BE2C (cell line): ENCODE results near the gene PROB1.
"Not testable (repeated sequence)": the region's sequence is repeated elsewhere in the genome, so short reads cannot be mapped to it uniquely, and the experiment has no call there.

ENCODE experiments used
- DNase-seq: peaks from one replicate; pipeline ENCODE4 v3.0.0-alpha.2; 2020
- H3K27me3 ChIP-seq: fragments of 250-450 bp; sonication (Bioruptor Pico); 2 replicates; pipeline ENCODE4 v1.5.1; 2020; ENCODE audit warnings: mild to moderate bottlenecking
- H3K36me3 ChIP-seq: fragments of 250-450 bp; sonication (Bioruptor Pico); 2 replicates; pipeline ENCODE4 v1.5.1; 2020; ENCODE audit warnings: mild to moderate bottlenecking
- H3K4me1 ChIP-seq: fragments of 250-450 bp; sonication (Bioruptor Pico); 2 replicates; pipeline ENCODE4 v1.5.1; 2020
- H3K4me3 ChIP-seq: 2 replicates; pipeline ENCODE4 v1.5.1; 2011; ENCODE audit warnings: low read depth, low read length
- H3K9me3 ChIP-seq: fragments of 250-450 bp; sonication (Bioruptor Pico); 2 replicates; pipeline ENCODE4 v1.5.1; 2020
- TF ChIP-seq, protein P1 (sequence below): IDR thresholded peaks from 2 replicates; pipeline ENCODE4 v1.5.1; 2012; ENCODE audit warnings: mild to moderate bottlenecking, low read depth, low read length

Gene PROB1

DNA sequence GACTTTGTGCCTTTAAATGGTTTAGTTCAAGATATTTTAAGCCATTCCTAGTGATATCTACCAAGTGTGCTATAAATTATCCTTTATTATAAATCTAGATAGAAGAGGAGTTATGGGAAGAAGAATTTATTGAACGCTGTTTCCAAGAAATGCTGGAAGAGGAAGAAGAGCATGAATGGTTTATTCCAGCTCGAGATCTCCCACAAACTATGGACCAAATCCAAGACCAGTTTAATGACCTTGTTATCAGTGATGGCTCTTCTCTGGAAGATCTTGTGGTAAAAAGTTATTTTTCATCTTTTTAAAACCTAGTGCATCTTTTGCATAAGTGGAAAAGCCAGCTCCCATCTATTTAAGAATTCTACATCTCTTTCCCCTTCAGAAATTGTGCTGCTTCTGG, 30.4 kb downstream of the PROB1 start:
- no peaks in the 10 kb centered on the region for H3K27me3 ChIP-seq
- TF ChIP-seq, protein P1, sequence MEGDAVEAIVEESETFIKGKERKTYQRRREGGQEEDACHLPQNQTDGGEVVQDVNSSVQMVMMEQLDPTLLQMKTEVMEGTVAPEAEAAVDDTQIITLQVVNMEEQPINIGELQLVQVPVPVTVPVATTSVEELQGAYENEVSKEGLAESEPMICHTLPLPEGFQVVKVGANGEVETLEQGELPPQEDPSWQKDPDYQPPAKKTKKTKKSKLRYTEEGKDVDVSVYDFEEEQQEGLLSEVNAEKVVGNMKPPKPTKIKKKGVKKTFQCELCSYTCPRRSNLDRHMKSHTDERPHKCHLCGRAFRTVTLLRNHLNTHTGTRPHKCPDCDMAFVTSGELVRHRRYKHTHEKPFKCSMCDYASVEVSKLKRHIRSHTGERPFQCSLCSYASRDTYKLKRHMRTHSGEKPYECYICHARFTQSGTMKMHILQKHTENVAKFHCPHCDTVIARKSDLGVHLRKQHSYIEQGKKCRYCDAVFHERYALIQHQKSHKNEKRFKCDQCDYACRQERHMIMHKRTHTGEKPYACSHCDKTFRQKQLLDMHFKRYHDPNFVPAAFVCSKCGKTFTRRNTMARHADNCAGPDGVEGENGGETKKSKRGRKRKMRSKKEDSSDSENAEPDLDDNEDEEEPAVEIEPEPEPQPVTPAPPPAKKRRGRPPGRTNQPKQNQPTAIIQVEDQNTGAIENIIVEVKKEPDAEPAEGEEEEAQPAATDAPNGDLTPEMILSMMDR = no peak
- H3K4me1 ChIP-seq = no peaks in the 10 kb centered on the region
- no peak overlapping the region for H3K4me3 ChIP-seq
- no peak for DNase-seq
- no peaks in the 10 kb centered on the region for H3K9me3 ChIP-seq
- peaks cover 50% of the 10 kb centered on the region for H3K36me3 ChIP-seq

DNA sequence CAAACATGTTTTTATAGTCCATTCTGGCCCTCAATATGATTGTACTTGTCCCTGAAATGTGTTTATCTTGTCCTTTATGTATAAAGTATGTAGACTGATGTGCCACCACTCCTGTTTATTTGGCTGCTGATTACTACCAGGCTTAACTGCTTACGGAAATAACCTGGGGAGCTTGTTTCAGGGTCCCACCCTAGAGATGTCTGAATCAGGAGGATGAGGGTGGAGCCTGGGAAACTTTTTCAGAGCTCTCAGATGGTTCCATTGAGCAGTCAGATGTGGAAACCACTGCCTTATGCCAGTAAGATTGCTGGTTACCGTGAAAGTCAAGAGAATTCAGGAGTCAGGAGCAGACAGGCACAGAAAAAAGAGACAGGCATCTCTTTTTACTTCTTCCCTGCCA, 31.0 kb downstream of the PROB1 start:
- H3K4me3 ChIP-seq = no peak overlapping the region

DNA sequence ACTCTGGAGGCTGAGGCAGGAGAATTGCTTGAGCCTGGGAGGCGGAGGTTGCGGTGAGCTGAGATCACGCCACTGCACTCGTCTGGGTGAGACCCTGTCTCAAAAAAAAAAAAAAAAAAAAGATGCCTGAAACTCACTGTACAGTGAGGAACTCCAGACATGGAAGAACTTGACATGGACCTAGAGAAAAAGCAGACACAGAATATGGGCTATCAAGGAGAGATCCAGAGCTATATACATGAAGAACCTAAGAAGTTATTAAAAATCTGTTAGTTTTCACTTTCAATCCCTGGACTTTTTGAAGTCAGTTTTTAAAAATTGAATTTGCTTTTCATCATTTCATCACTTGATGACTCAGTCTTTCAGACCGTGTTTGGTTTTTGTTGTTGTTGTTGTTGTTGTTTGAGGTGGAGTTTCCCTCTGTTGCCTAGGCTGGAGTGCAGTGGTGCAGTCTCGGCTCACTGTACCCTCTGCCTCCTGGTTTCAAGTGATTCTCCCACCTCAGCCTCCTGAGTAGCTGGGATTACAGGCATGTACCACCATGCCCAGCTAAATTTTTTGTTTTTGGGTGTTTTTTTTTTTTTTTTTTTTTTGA, 33.0 kb downstream of the PROB1 start:
- no peak for DNase-seq
- Histone ChIP-seq H3K27me3 (no peaks in the 10 kb centered on the region), H3K9me3 (no peaks in the 10 kb centered on the region), H3K4me1 (no peaks in the 10 kb centered on the region), H3K4me3 (no peak overlapping the region), H3K36me3 (peaks cover 45% of the 10 kb centered on the region)
- TF ChIP-seq, protein P1 = no peak

More for the DNA sequence above, 31.0 kb downstream of the PROB1 start:
- no peak for DNase-seq
- peaks cover 50% of the 10 kb centered on the region for H3K36me3 ChIP-seq
- no peaks in the 10 kb centered on the region for H3K27me3 ChIP-seq
- H3K9me3 ChIP-seq = no peaks in the 10 kb centered on the region
- no peaks in the 10 kb centered on the region for H3K4me1 ChIP-seq
- TF ChIP-seq, protein P1 = no peak

DNA sequence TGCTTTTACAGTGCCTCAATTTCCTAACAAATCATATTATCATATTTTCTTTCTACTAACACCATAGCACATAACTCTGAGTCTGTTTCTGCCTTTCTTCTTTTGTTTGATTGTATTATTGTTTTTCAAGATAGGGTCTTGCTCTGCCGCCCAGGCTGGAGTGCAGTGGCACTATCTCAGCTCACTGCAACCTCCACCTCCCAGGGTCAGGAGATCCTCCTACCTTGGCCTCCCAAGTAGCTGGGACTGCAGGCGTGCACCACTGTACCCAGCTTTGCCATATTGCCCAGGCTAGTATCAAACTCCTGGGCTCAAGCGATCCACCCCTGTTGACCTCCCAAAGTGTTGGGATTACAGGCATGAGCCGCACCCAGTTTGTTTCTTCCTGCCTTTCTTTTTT, 34.5 kb downstream of the PROB1 start:
- Histone ChIP-seq H3K27me3 (no peaks in the 10 kb centered on the region), H3K9me3 (no peaks in the 10 kb centered on the region), H3K36me3 (peaks cover 32% of the 10 kb centered on the region), H3K4me1 (no peaks in the 10 kb centered on the region), H3K4me3 (no peak overlapping the region)
- DNase-seq = no peak
- TF ChIP-seq, protein P1 = no peak

DNA sequence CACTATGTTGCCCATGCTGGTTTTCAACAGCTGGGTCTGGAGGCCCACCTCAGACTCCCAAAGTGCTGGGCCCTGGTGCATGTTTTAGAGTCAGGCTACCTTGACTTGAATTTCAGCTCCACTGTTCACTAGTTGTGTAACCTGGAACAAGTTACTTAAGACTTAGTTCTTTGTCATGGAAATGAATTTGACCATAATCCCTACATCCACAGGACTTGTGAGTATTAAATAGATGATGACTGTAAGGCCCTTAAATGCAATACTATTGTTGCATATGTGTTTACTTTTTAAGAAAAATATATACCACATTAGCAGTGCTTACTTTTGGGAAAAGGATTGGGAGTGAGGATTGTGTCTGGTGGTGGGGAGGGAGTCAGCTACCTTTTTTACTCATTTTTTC, 36.8 kb downstream of the PROB1 start:
- Histone ChIP-seq H3K9me3 (no peaks in the 10 kb centered on the region), H3K36me3 (peaks cover 19% of the 10 kb centered on the region), H3K27me3 (no peaks in the 10 kb centered on the region), H3K4me3 (no peak overlapping the region), H3K4me1 (no peaks in the 10 kb centered on the region)
- DNase-seq = no peak
- TF ChIP-seq, protein P1 = no peak

DNA sequence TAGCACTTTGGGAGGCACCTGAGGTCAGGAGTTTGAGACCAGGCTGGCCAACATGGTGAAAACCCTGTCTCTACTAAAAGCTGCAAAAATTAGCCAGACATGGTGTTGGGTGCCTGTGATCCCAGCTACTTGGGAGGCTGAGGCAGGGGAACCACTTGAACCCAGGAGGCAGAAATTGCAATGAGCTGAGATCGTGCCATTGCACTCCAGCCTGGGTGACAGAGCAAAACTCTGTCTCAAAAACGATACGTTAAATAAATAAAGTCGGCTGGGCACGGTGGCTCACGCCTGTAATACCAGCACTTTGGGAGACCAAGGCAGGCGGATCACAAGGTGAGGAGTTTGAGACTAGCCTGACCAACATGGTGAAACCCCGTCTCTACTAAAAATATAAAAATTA, 39.0 kb downstream of the PROB1 start:
- H3K4me3 ChIP-seq, DNase-seq, H3K4me1 ChIP-seq, H3K27me3 ChIP-seq, H3K9me3 ChIP-seq: not testable (repeated sequence)
- peaks cover 21% of the 10 kb centered on the region for H3K36me3 ChIP-seq

DNA sequence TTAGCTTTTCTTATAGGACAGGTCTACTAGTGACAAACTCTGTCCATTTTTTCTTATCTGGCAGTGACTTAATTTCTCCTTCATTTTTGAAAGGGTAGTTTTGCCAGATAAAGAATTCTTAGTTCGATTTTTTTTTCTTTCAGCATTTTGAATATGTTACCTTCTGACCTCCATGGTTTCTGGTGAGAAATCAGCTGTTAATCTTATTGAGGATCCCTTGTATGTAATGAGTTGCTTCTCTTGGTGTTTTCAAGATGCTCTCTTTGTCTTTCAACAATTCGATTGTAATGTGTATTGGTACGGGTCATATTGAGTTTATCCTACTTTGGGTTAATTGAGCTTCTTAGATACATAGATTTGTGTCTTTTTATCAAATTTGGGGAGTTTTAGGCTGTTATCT, 40.7 kb downstream of the PROB1 start:
- TF ChIP-seq, protein P1 = no peak
- peaks cover 18% of the 10 kb centered on the region for H3K36me3 ChIP-seq
- no peaks in the 10 kb centered on the region for H3K9me3 ChIP-seq
- no peaks in the 10 kb centered on the region for H3K27me3 ChIP-seq
- DNase-seq = no peak
- H3K4me1 ChIP-seq = no peaks in the 10 kb centered on the region
- no peak overlapping the region for H3K4me3 ChIP-seq

DNA sequence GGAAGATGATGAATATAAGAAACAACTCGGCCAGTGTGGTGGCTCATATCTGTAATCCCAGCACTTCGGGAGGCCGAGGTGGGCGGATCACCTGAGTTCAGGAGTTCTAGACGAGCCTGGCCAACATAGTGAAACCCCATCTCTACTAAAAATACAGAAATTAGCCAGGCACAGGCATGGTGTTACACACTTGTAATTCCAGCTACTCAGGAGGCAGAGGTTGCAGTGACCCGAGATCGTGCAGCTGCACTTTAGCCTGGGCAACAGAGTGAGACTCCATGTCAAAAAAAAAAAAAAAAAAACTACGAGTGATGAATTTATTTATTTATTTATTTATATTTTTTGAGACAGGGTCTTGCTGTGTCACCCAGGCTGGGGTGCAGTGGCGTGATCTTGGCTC, 47.0 kb downstream of the PROB1 start:
- not testable (repeated sequence) for H3K4me3 ChIP-seq, DNase-seq, H3K36me3 ChIP-seq, H3K27me3 ChIP-seq, H3K4me1 ChIP-seq, H3K9me3 ChIP-seq

DNA sequence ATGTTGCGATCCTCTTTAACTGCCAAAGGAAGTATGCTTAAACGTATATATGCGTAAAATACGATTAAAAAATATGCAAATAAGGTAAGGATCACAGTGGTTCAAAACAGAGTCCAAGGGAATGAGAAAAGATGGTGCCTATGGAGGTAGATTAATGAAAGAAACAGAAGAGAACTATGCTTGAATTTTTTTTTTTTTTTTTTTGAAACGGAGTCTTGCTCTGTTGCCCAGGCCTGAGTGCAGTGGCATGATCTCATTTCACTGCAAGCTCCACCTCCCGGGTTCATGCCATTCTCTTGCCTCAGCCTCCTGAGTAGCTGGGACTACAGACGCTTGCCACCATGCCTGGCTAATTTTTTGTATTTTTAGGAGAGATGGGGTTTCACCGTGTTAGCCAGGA, 49.5 kb downstream of the PROB1 start:
- not testable (repeated sequence) for H3K9me3 ChIP-seq, DNase-seq, H3K4me1 ChIP-seq, H3K36me3 ChIP-seq, H3K27me3 ChIP-seq, H3K4me3 ChIP-seq
